KMS-11 (cell line): Measurements from ENCODE around the gene TANGO2.

Experiments
- H2AFZ ChIP-seq: fragments of 200-600 bp; sonication (generic); 2 replicates; pipeline ENCODE4 v1.6.1; 2016; ENCODE audit warnings: antibody characterized with exemption, mixed run types, low read depth
- H3K27ac ChIP-seq: fragments of 200-600 bp; sonication (generic); 2 replicates; pipeline ENCODE4 v1.6.1; 2016; ENCODE audit warnings: mild to moderate bottlenecking, mixed run types
- H3K27me3 ChIP-seq: fragments of 200-600 bp; sonication (generic); 2 replicates; pipeline ENCODE4 v1.6.1; 2017; ENCODE audit warnings: mild to moderate bottlenecking, low read depth, mixed run types, moderate library complexity; ENCODE audit not compliant: insufficient read depth
- H3K36me3 ChIP-seq: fragments of 200-600 bp; sonication (generic); 2 replicates; pipeline ENCODE4 v1.6.1; 2017; ENCODE audit warnings: mild to moderate bottlenecking, mixed run types; ENCODE audit not compliant: insufficient read depth
- H3K4me1 ChIP-seq: fragments of 200-600 bp; sonication (generic); 2 replicates; pipeline ENCODE4 v1.6.1; 2016; ENCODE audit warnings: mild to moderate bottlenecking, low read depth, mixed run types; ENCODE audit not compliant: poor library complexity, severe bottlenecking
- H3K4me2 ChIP-seq: fragments of 200-600 bp; sonication (generic); 2 replicates; pipeline ENCODE4 v1.7.0; 2016; ENCODE audit warnings: mild to moderate bottlenecking, mixed run types
- H3K4me3 ChIP-seq: fragments of 200-600 bp; sonication (generic); IDR thresholded peaks from 2 replicates; pipeline ENCODE4 v1.6.1; 2017; ENCODE audit warnings: low read depth, low read length, mixed read lengths; ENCODE audit not compliant: insufficient read depth
- H3K79me2 ChIP-seq: fragments of 200-600 bp; sonication (generic); 2 replicates; pipeline ENCODE4 v1.6.1; 2016; ENCODE audit warnings: low read depth, mixed run types; ENCODE audit not compliant: insufficient read depth
- H3K9ac ChIP-seq: fragments of 200-600 bp; sonication (generic); 2 replicates; pipeline ENCODE4 v1.6.1; 2016; ENCODE audit warnings: mild to moderate bottlenecking, mixed run types
- H4K20me1 ChIP-seq: fragments of 200-600 bp; sonication (generic); 2 replicates; pipeline ENCODE4 v1.6.1; 2016; ENCODE audit warnings: mild to moderate bottlenecking, mixed run types; ENCODE audit not compliant: insufficient read depth
- CTCF ChIP-seq: fragments of 200-600 bp; sonication (generic); conservative IDR thresholded peaks from 2 replicates; pipeline ENCODE4 v1.6.1; 2017; ENCODE audit warnings: low read depth, mild to moderate bottlenecking, antibody characterized with exemption, low read length, moderate library complexity, mixed read lengths

Gene TANGO2

DNA sequence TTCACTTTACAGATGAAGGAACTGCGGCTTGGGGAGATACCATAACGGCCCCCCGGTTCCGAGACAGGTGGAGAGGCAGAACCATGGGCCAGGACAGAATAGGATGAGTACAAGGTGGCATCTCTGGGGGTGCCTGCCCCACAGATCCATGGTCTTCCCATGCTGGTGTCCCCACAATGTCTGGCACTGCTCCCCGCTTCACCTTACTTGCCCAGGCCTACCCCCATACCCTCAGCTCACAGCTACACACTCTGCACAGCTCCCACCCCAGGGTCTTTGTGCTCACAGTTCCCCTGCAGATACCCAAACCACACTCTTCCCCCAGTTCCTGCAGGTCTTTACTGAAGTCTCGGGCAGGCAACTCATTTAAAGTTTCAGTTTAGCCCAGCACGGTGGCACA is 47.7 kb downstream of the TANGO2 start:
- Histone ChIP-seq H3K4me2 (no peak overlapping the region), H3K36me3 (no peaks in the 10 kb centered on the region), H3K4me1 (no peaks in the 10 kb centered on the region), H3K27me3 (no peaks in the 10 kb centered on the region), H3K4me3 (no peak overlapping the region), H3K79me2 (no peaks in the 10 kb centered on the region), H3K9ac (no peak overlapping the region), H4K20me1 (no peaks in the 10 kb centered on the region), H3K27ac (no peak overlapping the region), H2AFZ (no peak overlapping the region)
- no peak for TF ChIP-seq CTCF

GRCh38 chr22:20069331-20070042 is 48.6 kb downstream of the TANGO2 start:
- H3K27ac ChIP-seq: no peak overlapping the region
- no peak for TF ChIP-seq CTCF
- no peaks in the 10 kb centered on the region for H3K79me2 ChIP-seq
- no peaks in the 10 kb centered on the region for H3K27me3 ChIP-seq
- no peaks in the 10 kb centered on the region for H3K4me1 ChIP-seq
- H3K9ac ChIP-seq: no peak overlapping the region
- no peak overlapping the region for H3K4me3 ChIP-seq
- H2AFZ ChIP-seq: no peak overlapping the region
- no peak overlapping the region for H3K4me2 ChIP-seq
- H3K36me3 ChIP-seq: no peaks in the 10 kb centered on the region
- H4K20me1 ChIP-seq: no peaks in the 10 kb centered on the region

DNA sequence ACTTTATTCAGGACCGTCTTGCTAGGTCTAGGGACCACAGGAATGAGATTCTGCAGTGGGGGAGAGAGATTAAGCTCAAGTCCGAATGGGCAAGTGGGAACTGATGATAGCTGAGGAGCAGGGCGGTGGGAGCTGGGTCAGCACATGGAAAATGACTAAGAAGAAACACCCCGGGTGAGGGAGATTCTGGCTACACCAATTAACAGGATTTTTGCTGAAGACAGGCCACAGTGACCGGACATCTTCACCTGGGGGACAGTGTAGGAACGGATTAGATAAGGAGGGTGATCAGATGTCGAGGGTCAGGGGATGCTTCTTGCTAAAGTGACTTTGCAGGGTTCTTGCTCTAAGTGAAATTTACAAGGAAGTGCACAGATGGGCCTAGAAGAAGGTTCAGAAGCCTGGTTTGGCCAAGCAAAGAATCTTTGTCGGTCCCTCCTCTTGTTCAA is 50.6 kb downstream of the TANGO2 start:
- H3K4me2 ChIP-seq: no peak overlapping the region
- H4K20me1 ChIP-seq: no peaks in the 10 kb centered on the region
- no peaks in the 10 kb centered on the region for H3K36me3 ChIP-seq
- no peak overlapping the region for H3K4me3 ChIP-seq
- H3K27me3 ChIP-seq: no peaks in the 10 kb centered on the region
- H3K4me1 ChIP-seq: no peaks in the 10 kb centered on the region
- H3K79me2 ChIP-seq: no peaks in the 10 kb centered on the region
- no peak for TF ChIP-seq CTCF
- no peak overlapping the region for H3K27ac ChIP-seq
- no peak overlapping the region for H2AFZ ChIP-seq
- no peak overlapping the region for H3K9ac ChIP-seq

DNA sequence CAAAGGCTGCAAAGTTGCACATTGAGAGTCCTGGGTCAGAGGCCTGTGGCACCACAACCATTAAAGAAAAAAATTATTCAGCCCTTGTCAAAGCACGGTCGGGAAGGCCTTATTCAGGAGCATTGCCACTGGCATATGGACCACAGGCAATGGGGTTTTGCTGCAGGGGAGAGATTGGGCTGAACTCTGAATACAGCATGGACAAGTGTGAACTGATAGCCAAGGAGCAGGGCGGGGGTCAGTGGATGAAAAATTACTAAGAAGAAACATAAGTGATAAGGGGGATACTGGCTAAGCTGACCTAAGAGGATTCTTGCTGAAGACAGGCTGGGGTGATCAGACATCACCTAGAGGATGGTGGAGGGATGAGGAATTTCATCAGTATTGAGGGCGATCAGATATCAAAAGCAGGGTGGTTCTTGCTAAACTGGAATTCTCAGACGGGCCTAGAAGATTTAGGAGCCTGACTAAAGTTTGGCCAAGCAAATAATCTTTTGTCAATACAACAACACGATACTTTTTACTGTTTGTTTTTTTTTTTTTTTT is 55.8 kb downstream of the TANGO2 start:
- Histone ChIP-seq H3K4me2 (no peak overlapping the region), H3K27me3 (no peaks in the 10 kb centered on the region), H3K9ac (no peak overlapping the region), H3K27ac (no peak overlapping the region), H3K36me3 (no peaks in the 10 kb centered on the region), H3K79me2 (peaks cover 13% of the 10 kb centered on the region), H2AFZ (no peak overlapping the region), H3K4me1 (peaks cover 6% of the 10 kb centered on the region), H4K20me1 (no peaks in the 10 kb centered on the region), H3K4me3 (no peak overlapping the region)
- no peak for TF ChIP-seq CTCF
